Measurements from ENCODE around the gene FMNL2. TPM values are rescaled to one million over a fixed set of nuclear protein-coding genes. Genes with fewer than 3 reads are reported as not detected.

FMNL2 gene
- total and polyA plus RNA-seq, 4 donors: 18.8 to 81.4 (median 38.4) TPM

- no peak for DNase-seq
- Histone ChIP-seq H3K27ac (ENCODE audit: low read depth in 1 of 2, low read length in 1 of 2) (no peak overlapping the region), H3K27me3 (ENCODE audit: control insufficient read depth in 3 of 3, insufficient read depth in 3 of 3, low read length in 2 of 3) (no peaks in the 10 kb centered on the region), H3K9me3 (ENCODE audit: control insufficient read depth in 4 of 4, insufficient read depth in 3 of 4, low read length in 3 of 4) (no peaks in the 10 kb centered on the region), H3K36me3 (ENCODE audit: control insufficient read depth in 4 of 4, insufficient read depth in 4 of 4, low read length in 4 of 4) (no peaks in the 10 kb centered on the region), H3K9ac (ENCODE audit: insufficient read depth in 1 of 2, low read length in 2 of 2) (no peak overlapping the region), H3K4me3 (no peak overlapping the region), H3K4me1 (ENCODE audit: control insufficient read depth in 5 of 5, insufficient read depth in 5 of 5, low read length in 5 of 5) (peaks cover 5 to 15% (median 12%) of the 10 kb centered on the region in 5 donors)
- no peak for ATAC-seq (ENCODE audit: insufficient read depth, low FRiP score)
- WGBS, 2 donors: 90 to 91% methylated on average over 4 of the region's 4 CpGs
- no peak for TF ChIP-seq CTCF (IDR thresholded peaks at IDR 0.05; ENCODE audit: control extremely low read depth, extremely low read depth)
Observed at GRCh38 chr2:152440049-152440448, 105.1 kb downstream of the FMNL2 start.

- Histone ChIP-seq H3K27me3 (ENCODE audit: control insufficient read depth in 3 of 3, insufficient read depth in 3 of 3, low read length in 2 of 3) (no peaks in the 10 kb centered on the region), H3K9me3 (ENCODE audit: control insufficient read depth in 4 of 4, insufficient read depth in 3 of 4, low read length in 3 of 4) (no peaks in the 10 kb centered on the region), H3K4me3 (no peak overlapping the region), H3K27ac (ENCODE audit: low read depth in 1 of 2, low read length in 1 of 2) (no peak overlapping the region), H3K4me1 (ENCODE audit: control insufficient read depth in 5 of 5, insufficient read depth in 5 of 5, low read length in 5 of 5) (peaks cover 5 to 16% (median 12%) of the 10 kb centered on the region in 5 donors), H3K9ac (ENCODE audit: insufficient read depth in 1 of 2, low read length in 2 of 2) (no peak overlapping the region), H3K36me3 (ENCODE audit: control insufficient read depth in 4 of 4, insufficient read depth in 4 of 4, low read length in 4 of 4) (no peaks in the 10 kb centered on the region)
- no peak for TF ChIP-seq CTCF (IDR thresholded peaks at IDR 0.05; ENCODE audit: control extremely low read depth, extremely low read depth)
- 89% methylated on average over 3 of the region's 3 CpGs for WGBS, 2 donors
- ATAC-seq (ENCODE audit: insufficient read depth, low FRiP score) (no peak), DNase-seq (no peak)
Observed at GRCh38 chr2:152440460-152440859, 105.5 kb downstream of the FMNL2 start.

GRCh38 chr2:152441961-152442360 is 107.0 kb downstream of the FMNL2 start:
- ATAC-seq (ENCODE audit: insufficient read depth, low FRiP score): no peak
- no peak for TF ChIP-seq CTCF (IDR thresholded peaks at IDR 0.05; ENCODE audit: control extremely low read depth, extremely low read depth)
- peaks cover 5 to 27% (median 22%) of the 10 kb centered on the region in 5 donors for H3K4me1 ChIP-seq (ENCODE audit: control insufficient read depth in 5 of 5, insufficient read depth in 5 of 5, low read length in 5 of 5)
- DNase-seq: no peak
- no peaks in the 10 kb centered on the region for H3K27me3 ChIP-seq (ENCODE audit: control insufficient read depth in 3 of 3, insufficient read depth in 3 of 3, low read length in 2 of 3)
- no peaks in the 10 kb centered on the region for H3K36me3 ChIP-seq (ENCODE audit: control insufficient read depth in 4 of 4, insufficient read depth in 4 of 4, low read length in 4 of 4)
- H3K9ac ChIP-seq (ENCODE audit: insufficient read depth in 1 of 2, low read length in 2 of 2): no peak overlapping the region
- H3K9me3 ChIP-seq (ENCODE audit: control insufficient read depth in 4 of 4, insufficient read depth in 3 of 4, low read length in 3 of 4): no peaks in the 10 kb centered on the region
- H3K27ac ChIP-seq (ENCODE audit: low read depth in 1 of 2, low read length in 1 of 2): no peak overlapping the region
- no peak overlapping the region for H3K4me3 ChIP-seq
- WGBS, 2 donors: 94 to 95% methylated on average over 7 of the region's 7 CpGs

GRCh38 chr2:152443771-152444170 is 108.8 kb downstream of the FMNL2 start:
- no peak overlapping the region for H3K27ac ChIP-seq (ENCODE audit: low read depth in 1 of 2, low read length in 1 of 2)
- no peak for ATAC-seq (ENCODE audit: insufficient read depth, low FRiP score)
- WGBS, 2 donors: 73 to 76% methylated on average over 6 of the region's 6 CpGs

More at GRCh38 chr2:152443771-152444170, 108.8 kb downstream of the FMNL2 start:
- no peak for TF ChIP-seq CTCF (IDR thresholded peaks at IDR 0.05; ENCODE audit: control extremely low read depth, extremely low read depth)
- H3K4me1 ChIP-seq (ENCODE audit: control insufficient read depth in 5 of 5, insufficient read depth in 5 of 5, low read length in 5 of 5): peaks cover 5 to 24% (median 15%) of the 10 kb centered on the region in 5 donors
- no peaks in the 10 kb centered on the region for H3K27me3 ChIP-seq (ENCODE audit: control insufficient read depth in 3 of 3, insufficient read depth in 3 of 3, low read length in 2 of 3)
- no peak overlapping the region for H3K4me3 ChIP-seq
- no peaks in the 10 kb centered on the region for H3K36me3 ChIP-seq (ENCODE audit: control insufficient read depth in 4 of 4, insufficient read depth in 4 of 4, low read length in 4 of 4)
- peak in 1 of 3 donors; percentile 67 for DNase-seq
- no peak overlapping the region for H3K9ac ChIP-seq (ENCODE audit: insufficient read depth in 1 of 2, low read length in 2 of 2)
- H3K9me3 ChIP-seq (ENCODE audit: control insufficient read depth in 4 of 4, insufficient read depth in 3 of 4, low read length in 3 of 4): no peaks in the 10 kb centered on the region
